Panc1 (cell line): Measurements from ENCODE around the gene KDM1A. TPM values are rescaled to one million over a fixed set of nuclear protein-coding genes. Genes with fewer than 3 reads are reported as not detected.

Source experiments
- ATAC-seq: fragments of 200-7000 bp; cut with Tn5 transposase; 2 replicates; pipeline ENCODE4 v1.9.1; 2020; ENCODE audit warnings: mild to moderate bottlenecking, moderate library complexity
- BruUV-seq: library from RNA; stranded (reverse); fragments of 400-500 nt; replicated peaks from 2 replicates; lab custom pipeline; 2021; lab: Mats Ljungman, UMichigan
- CTCF ChIA-PET: fragments of 300-600 bp; sonication (Branson Sonifier 250); formaldehyde crosslinking; loops from one replicate; lab custom pipeline; 2022; ENCODE audit warnings: antibody characterized with exemption; lab: Charles Lee
- POLR2A ChIA-PET: fragments of 300-600 bp; sonication (Branson Sonifier 250); formaldehyde crosslinking; loops from one replicate; lab custom pipeline; 2022; ENCODE audit warnings: antibody characterized with exemption; lab: Charles Lee
- DNase-seq: peaks from one replicate; pipeline ENCODE4 v3.0.0-alpha.2; 2010; ENCODE audit warnings: low read depth, low spot score
- H3K27ac ChIP-seq: 2 replicates; pipeline ENCODE4 v1.5.1; 2011; ENCODE audit warnings: mild to moderate bottlenecking, low read length, inconsistent platforms
- H3K27me3 ChIP-seq: fragments of 200-500 bp; sonication (Bioruptor generic); 2 replicates; pipeline ENCODE4 v1.6.0; 2014; ENCODE audit warnings: low read length, inconsistent platforms; ENCODE audit not compliant: control insufficient read depth, insufficient read depth
- H3K36me3 ChIP-seq: fragments of 200-500 bp; sonication (Bioruptor generic); 2 replicates; pipeline ENCODE4 v1.5.1; 2014; ENCODE audit warnings: inconsistent platforms, mild to moderate bottlenecking, low read length, moderate library complexity; ENCODE audit not compliant: control insufficient read depth, insufficient read depth
- H3K4me1 ChIP-seq: 2 replicates; pipeline ENCODE4 v1.5.1; 2011; ENCODE audit warnings: inconsistent platforms, mild to moderate bottlenecking, low read length, moderate library complexity; ENCODE audit not compliant: control insufficient read depth, insufficient read depth
- H3K4me3 ChIP-seq, 2 experiments: 2 replicates each; pipeline ENCODE4 v1.5.1; 2011 to 2012; ENCODE audit warnings: low read depth in 2 of 2, low read length in 2 of 2, mild to moderate bottlenecking in 2 of 2, inconsistent platforms in 1 of 2, moderate library complexity in 1 of 2
- H3K9me3 ChIP-seq: fragments of 200-500 bp; sonication (Bioruptor generic); 2 replicates; pipeline ENCODE4 v1.5.1; 2014; ENCODE audit warnings: low read depth, mild to moderate bottlenecking, inconsistent platforms, low read length, moderate library complexity; ENCODE audit not compliant: control insufficient read depth, insufficient read depth
- CTCF ChIP-seq: fragments of 450-650 bp; IDR thresholded peaks from 2 replicates; pipeline ENCODE4 v1.5.1; 2017; ENCODE audit warnings: mild to moderate bottlenecking
- POLR2AphosphoS5 ChIP-seq: IDR thresholded peaks from 2 replicates; pipeline ENCODE4 v1.6.1; 2012; ENCODE audit warnings: mild to moderate bottlenecking, low read depth, low read length, moderate library complexity
- REST ChIP-seq, 2 experiments: IDR thresholded peaks; 2 replicates each; pipeline ENCODE4 v1.6.1; 2011 to 2012; ENCODE audit warnings: low read depth in 2 of 2, control low read depth in 1 of 2, low read length in 1 of 2, mild to moderate bottlenecking in 1 of 2, moderate library complexity in 1 of 2; ENCODE audit not compliant: insufficient read depth in 1 of 2
- SIN3A ChIP-seq: IDR thresholded peaks from 2 replicates; pipeline ENCODE4 v1.6.1; 2012; ENCODE audit warnings: low read depth, mild to moderate bottlenecking, low read length, moderate library complexity, borderline replicate concordance; ENCODE audit not compliant: insufficient read depth
- TCF7L2 ChIP-seq: IDR thresholded peaks from 2 replicates; pipeline ENCODE4 v1.6.1; 2011; ENCODE audit warnings: mild to moderate bottlenecking, low read depth, low read length, inconsistent platforms
- in situ Hi-C: cut with HindIII; loops from 2 replicates; pipeline ENCODE4 v1.10.0; 2016; ENCODE audit warnings: low sequenced_read_pairs, low pct_unique_long_range_greater_than_20kb
- intact Hi-C: fragments of 100-400 bp; cut with micrococcal nuclease; formaldehyde crosslinking; loops from one replicate; pipeline ENCODE4 v1.10.0; 2022; ENCODE audit not compliant: unreplicated experiment
- total RNA-seq: library from RNA; stranded (reverse); gene quantifications from one replicate; pipeline ENCODE4 v1.2.1, GENCODE V29; 2021; ENCODE audit not compliant: unreplicated experiment

The KDM1A gene
- total RNA-seq, 1 experiment from 2014 or later = 120 TPM

GRCh38 chr1:22972760-22973159, 46.5 kb upstream of the KDM1A start, which contains the start of gene LACTBL1:
LACTBL1 (minus strand) TSS chr1:22972866; CDS start chr1:22972316, 550 bp downstream.
- Histone ChIP-seq H3K27ac (no peak within 1 kb of the TSS), H3K4me1 (no peaks in the 10 kb centered on the region), H3K27me3 (peaks cover 13% of the 10 kb centered on the region), H3K9me3 (no peaks in the 10 kb centered on the region), H3K4me3 (no peak within 1 kb of the TSS), H3K36me3 (no peaks in the 10 kb centered on the region)
- no TSS peak for BruUV-seq
- TF ChIP-seq CTCF (no peak), TCF7L2 (no peak), POLR2AphosphoS5 (no peak), SIN3A (no peak), REST (IDR thresholded peaks at IDR 0.05; ENCODE audit: insufficient read depth in 1 of 2, low read depth in 2 of 2, low read length in 1 of 2) (no peak)
- no peak for DNase-seq
- in situ Hi-C loops = no loop called here
- intact Hi-C loops = loop anchor here (10.0 kb wide), 1 partner anchor 302 kb away; no protein-coding TSS in a partner anchor
- no peak for ATAC-seq
- POLR2A ChIA-PET = interaction anchor here (0.6 kb wide), 1 partner anchor 210 kb away, joined by 4 read pairs; no protein-coding TSS in a partner anchor
- CTCF ChIA-PET = interaction anchor here (0.7 to 1.2 kb wide), 2 partner anchors 114 to 212 kb away, joined by 5 read pairs; no protein-coding TSS in a partner anchor

- CTCF ChIA-PET = interaction anchor here (0.6 kb wide), 1 partner anchor 18 kb away, joined by 7 read pairs; no protein-coding TSS in a partner anchor
- H3K4me3 ChIP-seq = peak overlapping the region in 1 of 2 experiments; percentile 43; a peak in 2 of 4 replicates
- no peaks in the 10 kb centered on the region for H3K9me3 ChIP-seq
- DNase-seq (no peak), ATAC-seq (no peak)
- BruUV-seq = no TSS peak
- TF ChIP-seq POLR2AphosphoS5 = no peak
- no peak for TF ChIP-seq TCF7L2
- TF ChIP-seq REST (IDR thresholded peaks at IDR 0.05; ENCODE audit: insufficient read depth in 1 of 2, low read depth in 2 of 2, low read length in 1 of 2) = no peak
- no peak overlapping the region for H3K27ac ChIP-seq
- in situ Hi-C loops (no loop called here), intact Hi-C loops (loop anchor here (2.0 to 10.0 kb wide), 3 partner anchors 107 to 299 kb away; no protein-coding TSS in a partner anchor)
- no peaks in the 10 kb centered on the region for H3K4me1 ChIP-seq
- POLR2A ChIA-PET = no interaction called here
- H3K36me3 ChIP-seq = no peaks in the 10 kb centered on the region
- no peaks in the 10 kb centered on the region for H3K27me3 ChIP-seq
These were observed 43.6 kb upstream of the KDM1A start for GRCh38 chr1:22975694-22976093.
